Thoracic aorta (tissue), 2 donors: Measurements from ENCODE around the gene SNRNP27. TPM values are rescaled to one million over a fixed set of nuclear protein-coding genes. Genes with fewer than 3 reads are reported as not detected.

Experiments used
- ATAC-seq: fragments of 150-250 bp; one replicate; pipeline ENCODE4 v1.8.0; 2017; ENCODE audit warnings: low read depth; ENCODE audit not compliant: insufficient number of reproducible peaks, low FRiP score
- DNase-seq: peaks from one replicate; pipeline ENCODE4 v3.0.0-alpha.2; 2020; ENCODE audit warnings: low spot score
- H3K27ac ChIP-seq, 2 donors: fragments of 200-600 bp; sonication (generic); 1 replicate in 1 of 2; 2 replicates in 1 of 2; pipeline ENCODE4 v1.5.1; 2016; ENCODE audit warnings: mild to moderate bottlenecking in 2 of 2, moderate library complexity in 2 of 2
- H3K27me3 ChIP-seq: fragments of 200-600 bp; sonication (generic); replicated peaks from 2 replicates; pipeline ENCODE4 v1.6.0; 2016; ENCODE audit warnings: mild to moderate bottlenecking; ENCODE audit not compliant: insufficient read depth
- H3K36me3 ChIP-seq: fragments of 200-600 bp; sonication (generic); one replicate; pipeline ENCODE4 v1.5.1; 2016
- H3K4me1 ChIP-seq, 2 donors: fragments of 200-600 bp; sonication (generic); 1 replicate in 1 of 2; 2 replicates in 1 of 2; pipeline versions ENCODE4 v1.5.1 to v1.6.0; 2016; ENCODE audit warnings: low read depth in 2 of 2, mild to moderate bottlenecking in 1 of 2; ENCODE audit not compliant: control insufficient read depth in 1 of 2
- H3K4me3 ChIP-seq: fragments of 200-600 bp; sonication (generic); 2 replicates; pipeline ENCODE4 v1.5.1; 2016; ENCODE audit warnings: mild to moderate bottlenecking
- H3K9me3 ChIP-seq: fragments of 200-600 bp; sonication (generic); 2 replicates; pipeline ENCODE4 v1.5.1; 2016
- total RNA-seq, 2 donors: library from RNA; depleted of rRNA; stranded (reverse); fragments of >200 nt; gene quantifications; one replicate each; pipeline versions ENCODE4 v1.1.0 to v1.2.3, GENCODE V29; 2016
- TF ChIP-seq, protein P1 (sequence below): fragments of 200-600 bp; sonication (generic); IDR thresholded peaks from one replicate; pipeline ENCODE4 v1.5.1; 2019; ENCODE audit warnings: antibody characterized with exemption

Gene SNRNP27
- total RNA-seq, 2 donors from 2014 or later, result 57.4 to 98.7 TPM

DNA sequence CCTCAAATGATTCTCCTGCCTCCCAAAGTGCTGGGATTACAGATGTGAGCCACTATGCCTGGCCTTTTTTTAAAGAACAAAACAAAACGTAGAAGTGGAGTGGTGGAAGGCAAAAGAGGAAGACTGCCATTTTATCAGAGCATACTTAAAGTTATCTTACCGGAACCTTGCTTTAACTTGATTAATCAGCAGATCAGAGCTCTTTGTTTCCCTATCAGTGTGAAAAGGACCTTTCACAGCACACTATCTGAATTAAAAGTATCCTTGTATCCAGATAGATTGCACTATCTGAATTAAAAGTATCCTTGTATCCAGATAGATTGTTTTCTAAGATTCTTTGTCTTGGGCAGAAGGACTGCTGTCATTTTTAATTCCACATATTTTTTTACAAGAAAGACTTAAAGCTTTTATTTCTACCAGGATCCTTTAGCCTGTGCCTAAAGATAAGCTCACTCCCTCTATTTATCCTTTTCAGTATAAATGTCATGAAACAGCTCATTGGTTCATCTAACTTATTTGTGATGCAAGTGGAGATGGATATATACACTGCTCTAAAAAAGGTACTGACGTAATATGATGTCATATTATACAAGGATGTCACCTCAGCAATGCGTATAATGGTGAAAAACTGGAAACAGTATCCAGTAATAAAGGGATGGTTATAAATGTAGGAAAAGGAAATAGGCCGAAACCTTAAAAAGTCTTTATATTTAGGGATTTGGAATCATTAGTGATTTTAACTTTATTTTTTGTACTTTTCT lies 46.5 kb upstream of the SNRNP27 start:
- Histone ChIP-seq H3K27ac (no peak overlapping the region), H3K9me3 (no peaks in the 10 kb centered on the region), H3K4me1 (no peaks in the 10 kb centered on the region), H3K36me3 (peaks cover 11% of the 10 kb centered on the region), H3K27me3 (no peaks in the 10 kb centered on the region), H3K4me3 (no peak overlapping the region)
- TF ChIP-seq, protein P1, sequence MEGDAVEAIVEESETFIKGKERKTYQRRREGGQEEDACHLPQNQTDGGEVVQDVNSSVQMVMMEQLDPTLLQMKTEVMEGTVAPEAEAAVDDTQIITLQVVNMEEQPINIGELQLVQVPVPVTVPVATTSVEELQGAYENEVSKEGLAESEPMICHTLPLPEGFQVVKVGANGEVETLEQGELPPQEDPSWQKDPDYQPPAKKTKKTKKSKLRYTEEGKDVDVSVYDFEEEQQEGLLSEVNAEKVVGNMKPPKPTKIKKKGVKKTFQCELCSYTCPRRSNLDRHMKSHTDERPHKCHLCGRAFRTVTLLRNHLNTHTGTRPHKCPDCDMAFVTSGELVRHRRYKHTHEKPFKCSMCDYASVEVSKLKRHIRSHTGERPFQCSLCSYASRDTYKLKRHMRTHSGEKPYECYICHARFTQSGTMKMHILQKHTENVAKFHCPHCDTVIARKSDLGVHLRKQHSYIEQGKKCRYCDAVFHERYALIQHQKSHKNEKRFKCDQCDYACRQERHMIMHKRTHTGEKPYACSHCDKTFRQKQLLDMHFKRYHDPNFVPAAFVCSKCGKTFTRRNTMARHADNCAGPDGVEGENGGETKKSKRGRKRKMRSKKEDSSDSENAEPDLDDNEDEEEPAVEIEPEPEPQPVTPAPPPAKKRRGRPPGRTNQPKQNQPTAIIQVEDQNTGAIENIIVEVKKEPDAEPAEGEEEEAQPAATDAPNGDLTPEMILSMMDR, result no peak
- DNase-seq, result no peak
- ATAC-seq, result no peak

DNA sequence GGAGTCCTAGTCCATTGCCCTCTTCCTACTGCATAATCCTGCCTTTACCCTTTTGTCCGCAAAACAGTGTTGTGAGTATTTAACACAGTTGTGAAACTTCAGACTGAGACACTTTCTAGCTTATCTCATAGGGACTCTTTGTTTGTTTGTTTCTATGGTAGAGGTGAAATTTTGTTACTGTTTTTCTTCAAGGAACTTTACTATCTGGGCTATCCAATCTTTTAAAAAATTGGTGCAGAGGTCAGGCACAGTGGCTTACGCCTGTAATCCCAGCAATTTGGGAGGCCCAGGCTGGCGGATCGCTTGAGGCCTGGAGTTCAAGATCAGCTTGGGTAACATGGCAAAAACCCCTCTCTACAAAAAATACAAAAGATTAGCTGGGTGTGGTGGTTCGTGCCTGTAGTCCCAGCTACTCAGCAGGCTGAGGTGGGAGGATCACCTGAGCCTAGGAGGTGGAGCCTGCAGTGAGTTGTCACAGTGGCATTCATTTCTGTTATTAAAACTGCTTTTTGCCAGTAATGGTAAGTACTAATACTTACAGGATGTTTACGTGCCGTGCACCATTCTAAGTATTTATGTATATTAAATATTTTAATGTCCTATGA lies 45.5 kb upstream of the SNRNP27 start:
- peaks cover 15% of the 10 kb centered on the region for H3K36me3 ChIP-seq
- H3K27ac ChIP-seq, result no peak overlapping the region
- ATAC-seq, result no peak

DNA sequence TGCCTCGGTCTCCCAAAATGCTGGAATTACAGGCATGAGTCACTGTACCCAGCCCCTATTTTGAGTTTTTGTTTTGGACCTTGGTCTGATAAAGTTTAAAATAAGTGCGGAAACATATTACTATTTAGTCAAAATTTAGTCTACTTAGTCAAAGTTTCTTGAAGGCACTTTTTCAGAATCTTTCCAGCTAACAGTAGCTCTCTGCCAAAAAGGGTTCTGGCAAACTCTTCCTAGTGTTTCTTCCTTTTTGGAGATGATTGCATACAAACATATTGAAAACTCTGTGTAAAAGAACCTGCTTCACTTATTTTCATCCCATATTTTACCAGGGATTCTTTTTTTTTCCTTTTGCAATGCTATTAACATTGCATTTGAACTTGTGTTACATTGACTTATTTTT lies 35.5 kb upstream of the SNRNP27 start:
- Histone ChIP-seq H3K4me3 (no peak overlapping the region), H3K4me1 (no peaks in the 10 kb centered on the region), H3K9me3 (no peaks in the 10 kb centered on the region), H3K27me3 (no peaks in the 10 kb centered on the region), H3K36me3 (no peaks in the 10 kb centered on the region), H3K27ac (no peak overlapping the region)
- no peak for ATAC-seq
- DNase-seq, result no peak
- TF ChIP-seq, protein P1, result no peak

More for the DNA sequence above, 45.5 kb upstream of the SNRNP27 start:
- no peaks in the 10 kb centered on the region for H3K9me3 ChIP-seq
- no peak overlapping the region for H3K4me3 ChIP-seq
- no peak for DNase-seq
- TF ChIP-seq, protein P1, result no peak
- no peaks in the 10 kb centered on the region for H3K4me1 ChIP-seq
- H3K27me3 ChIP-seq, result no peaks in the 10 kb centered on the region

DNA sequence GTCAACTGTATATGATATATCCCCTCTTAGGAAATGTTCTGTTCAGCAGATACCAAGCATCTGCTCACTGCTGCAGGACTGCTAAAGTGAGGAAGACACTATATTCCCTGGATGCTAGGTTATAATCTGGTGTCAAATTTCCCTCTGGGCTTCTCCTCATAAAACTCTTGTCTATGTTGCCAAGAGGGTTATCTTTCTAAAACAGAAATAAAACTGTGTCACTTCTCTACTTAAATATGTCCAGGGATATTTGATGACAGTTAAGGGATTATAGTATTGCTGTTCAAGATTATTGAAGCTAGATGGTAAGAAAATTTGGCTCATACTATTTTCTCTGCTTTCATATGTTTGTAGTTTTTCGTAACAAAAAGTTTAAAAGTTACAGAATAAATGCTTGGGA lies 30.5 kb upstream of the SNRNP27 start:
- Histone ChIP-seq H3K36me3 (peaks cover 23% of the 10 kb centered on the region), H3K9me3 (no peaks in the 10 kb centered on the region)
- ATAC-seq, result no peak

DNA sequence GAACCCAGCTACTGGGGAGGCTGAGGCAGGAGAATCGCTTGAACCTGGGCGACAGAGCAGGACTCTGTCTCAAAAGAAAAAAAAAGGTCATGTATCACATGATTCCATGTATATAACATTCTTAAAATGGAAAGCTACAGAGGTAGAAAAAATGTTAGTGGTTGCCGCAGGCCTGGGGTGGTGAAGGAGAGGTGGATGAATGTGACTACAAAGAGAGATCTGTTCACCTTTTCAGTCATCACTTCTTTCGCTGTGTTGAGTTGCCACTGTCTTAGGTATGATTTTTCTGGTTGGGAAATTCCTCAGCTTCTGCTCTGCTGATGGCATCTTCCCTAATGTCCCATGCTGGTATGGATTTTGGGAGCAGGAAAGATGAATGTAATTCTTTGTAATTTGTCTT lies 5.3 kb upstream of the SNRNP27 start:
- no peak for ATAC-seq
- H3K9me3 ChIP-seq, result no peaks in the 10 kb centered on the region
- TF ChIP-seq, protein P1, result no peak

More for the DNA sequence above, 30.5 kb upstream of the SNRNP27 start:
- no peaks in the 10 kb centered on the region for H3K27me3 ChIP-seq
- DNase-seq, result no peak
- no peaks in the 10 kb centered on the region for H3K4me1 ChIP-seq
- H3K4me3 ChIP-seq, result no peak overlapping the region
- TF ChIP-seq, protein P1, result no peak
- no peak overlapping the region for H3K27ac ChIP-seq

More for the DNA sequence above, 5.3 kb upstream of the SNRNP27 start:
- no peaks in the 10 kb centered on the region for H3K36me3 ChIP-seq
- H3K4me1 ChIP-seq, result peaks cover 3 to 4% of the 10 kb centered on the region in 2 donors
- no peak overlapping the region for H3K4me3 ChIP-seq
- H3K27me3 ChIP-seq, result no peaks in the 10 kb centered on the region
- H3K27ac ChIP-seq, result no peak overlapping the region
- no peak for DNase-seq
